ENCODE data around the gene HOTAIR. TPM values are rescaled to one million over a fixed set of nuclear protein-coding genes. Genes with fewer than 3 reads are reported as not detected.

Gene HOTAIR
- total RNA-seq, 2 experiments from 2014 or later: not detected

- DNase-seq: no peak
- no peaks in the 10 kb centered on the region for H3K36me3 Mint-ChIP-seq (ENCODE audit: low read depth)
- peak overlapping the region; percentile 45 for H3K4me3 Mint-ChIP-seq
- ChIA-PET CTCF (interaction anchor here (0.9 to 1.9 kb wide), 3 partner anchors 8 to 208 kb away, joined by 3 to 5 read pairs (median 5); partner anchors contain the start of gene HOXC10), POLR2A (no interaction called here)
- H3K4me1 Mint-ChIP-seq: peaks cover 32% of the 10 kb centered on the region
- peak overlapping the region; percentile 19 for H3K27ac Mint-ChIP-seq
- H3K27me3 Mint-ChIP-seq: peaks cover 99% of the 10 kb centered on the region
- no peaks in the 10 kb centered on the region for H3K9me3 Mint-ChIP-seq
Measured at GRCh38 chr12:53993162-53994008, 18.6 kb upstream of the HOTAIR start.

DNA sequence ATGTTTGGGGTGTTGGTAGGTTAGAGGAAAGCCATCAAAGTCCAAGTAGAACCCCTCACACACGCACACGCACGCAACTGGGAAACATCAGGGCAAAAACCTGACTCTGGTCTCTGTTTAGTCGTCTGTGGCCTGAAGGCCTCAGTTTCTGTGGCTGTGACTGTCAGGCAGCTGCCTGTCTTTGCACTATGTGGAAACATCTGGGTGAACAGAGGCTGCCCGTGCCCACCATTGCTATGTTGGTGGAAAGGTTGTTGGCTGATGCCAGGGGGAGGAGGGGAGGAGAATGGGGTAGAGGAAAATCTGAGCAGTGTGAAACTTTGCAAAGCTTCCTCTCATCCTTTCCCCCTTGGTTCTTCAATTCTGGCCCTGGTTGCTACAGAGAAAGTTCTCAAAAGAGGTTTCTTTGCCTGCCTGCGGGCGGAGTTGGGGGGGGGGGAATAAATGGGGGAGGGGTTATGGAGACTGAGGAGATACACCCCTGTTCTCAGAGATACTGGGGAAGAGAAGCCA is 17.7 kb upstream of the HOTAIR start:
- H3K4me3 Mint-ChIP-seq: no peak overlapping the region
- H3K9me3 Mint-ChIP-seq: no peaks in the 10 kb centered on the region
- POLR2A ChIA-PET: no interaction called here
- DNase-seq: no peak
- CTCF ChIA-PET: interaction anchor here (0.9 to 2.3 kb wide), 5 partner anchors 8 to 209 kb away, joined by 3 to 14 read pairs (median 5); partner anchors contain the start of gene HOXC10
- peaks cover 35% of the 10 kb centered on the region for H3K4me1 Mint-ChIP-seq
- peaks cover 99% of the 10 kb centered on the region for H3K27me3 Mint-ChIP-seq
- no peaks in the 10 kb centered on the region for H3K36me3 Mint-ChIP-seq (ENCODE audit: low read depth)
- H3K27ac Mint-ChIP-seq: no peak overlapping the region

GRCh38 chr12:53991077-53991460 is 16.3 kb upstream of the HOTAIR start:
- Mint-ChIP-seq H3K27me3 (peaks cover 99% of the 10 kb centered on the region), H3K9me3 (no peaks in the 10 kb centered on the region), H3K4me3 (no peak overlapping the region), H3K36me3 (ENCODE audit: low read depth) (no peaks in the 10 kb centered on the region), H3K4me1 (peaks cover 41% of the 10 kb centered on the region), H3K27ac (no peak overlapping the region)
- ChIA-PET POLR2A (no interaction called here), CTCF (interaction anchor here (1.0 to 2.3 kb wide), 7 partner anchors 11 to 215 kb away, joined by 3 to 14 read pairs (median 3); partner anchors contain the start of gene HOXC5)
- DNase-seq: no peak

DNA sequence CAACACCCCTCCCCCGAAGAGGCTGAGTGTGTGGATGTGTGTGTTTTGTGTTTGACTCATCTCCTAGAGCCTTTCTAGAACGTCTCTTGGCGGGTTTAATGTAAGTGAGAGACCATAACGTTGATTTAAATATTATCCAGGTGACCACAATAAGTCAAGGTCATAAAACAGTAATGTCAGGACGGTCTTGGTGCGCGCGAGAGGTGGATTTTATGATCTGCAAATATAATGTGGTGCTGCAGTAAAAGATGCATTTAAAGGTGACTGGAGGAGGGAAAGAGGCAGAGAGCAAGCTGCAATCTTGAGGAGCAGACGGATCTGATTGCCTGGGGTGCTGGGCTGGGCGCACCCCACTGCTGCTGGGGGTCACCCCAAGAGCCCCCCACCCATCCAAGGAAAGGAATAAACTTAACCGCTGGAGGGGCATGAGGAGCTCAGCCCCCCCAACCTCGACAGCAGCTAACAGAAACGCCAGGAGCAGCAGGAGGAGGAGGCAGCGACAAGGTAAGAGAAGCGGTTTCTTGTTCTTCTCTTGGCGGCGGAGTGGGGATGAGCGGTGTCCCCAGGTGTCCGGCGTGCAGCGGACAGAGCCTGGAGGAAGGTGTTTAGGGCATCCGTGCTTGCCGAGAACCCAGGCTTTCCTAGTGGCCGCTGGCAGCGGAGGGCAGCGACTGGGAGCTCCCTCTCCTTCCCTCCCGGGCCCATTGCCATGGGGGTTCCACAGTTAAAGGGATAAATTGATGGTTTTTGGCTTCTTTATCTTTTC is 15.7 kb upstream of the HOTAIR start:
- no peak overlapping the region for H3K4me3 Mint-ChIP-seq
- ChIA-PET CTCF (interaction anchor here (0.9 to 2.3 kb wide), 7 partner anchors 12 to 216 kb away, joined by 3 to 14 read pairs (median 3); partner anchors contain the start of gene HOXC5), POLR2A (no interaction called here)
- H3K27ac Mint-ChIP-seq: no peak overlapping the region
- H3K36me3 Mint-ChIP-seq (ENCODE audit: low read depth): no peaks in the 10 kb centered on the region
- peaks cover 39% of the 10 kb centered on the region for H3K4me1 Mint-ChIP-seq
- DNase-seq: no peak
- peaks cover 98% of the 10 kb centered on the region for H3K27me3 Mint-ChIP-seq
- H3K9me3 Mint-ChIP-seq: no peaks in the 10 kb centered on the region

DNA sequence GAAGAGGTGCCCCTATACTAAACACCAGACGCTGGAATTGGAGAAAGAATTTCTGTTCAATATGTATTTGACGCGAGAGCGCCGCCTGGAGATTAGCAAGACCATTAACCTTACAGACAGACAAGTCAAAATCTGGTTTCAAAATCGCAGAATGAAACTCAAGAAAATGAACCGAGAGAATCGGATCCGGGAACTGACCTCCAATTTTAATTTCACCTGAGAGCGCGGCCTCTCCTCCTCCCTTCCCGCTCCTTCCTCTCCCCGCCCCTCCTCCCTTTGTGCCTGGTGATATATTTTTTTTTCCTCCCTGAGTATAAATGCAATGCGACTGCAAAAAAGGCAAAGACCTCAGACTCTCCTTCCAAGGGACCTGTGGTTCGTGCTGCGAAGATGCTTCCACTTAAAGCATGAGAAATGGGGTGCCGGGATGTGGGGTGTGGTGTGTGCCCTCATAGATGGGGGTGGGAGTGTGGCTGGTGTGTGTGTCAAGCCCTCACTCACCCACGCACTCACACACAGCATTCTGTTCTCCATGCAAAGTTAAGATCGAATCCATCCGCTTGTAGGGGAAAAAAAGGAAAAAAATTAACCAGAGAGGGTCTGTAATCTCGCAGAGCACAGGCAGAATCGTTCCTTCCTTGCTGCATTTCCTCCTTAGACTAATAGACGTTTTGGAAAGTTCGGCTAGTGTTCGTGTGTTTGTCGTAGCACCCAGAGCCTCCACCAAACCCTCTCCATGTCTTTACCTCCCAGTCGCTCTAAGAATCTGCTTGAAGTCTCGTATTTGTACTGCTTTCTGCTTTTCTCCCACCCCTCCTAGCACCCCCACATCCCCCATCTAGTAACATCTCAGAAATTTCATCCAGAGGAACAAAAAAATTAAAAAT is 14.7 kb upstream of the HOTAIR start:
- Mint-ChIP-seq H3K9me3 (no peaks in the 10 kb centered on the region), H3K27ac (no peak overlapping the region), H3K27me3 (peaks cover 99% of the 10 kb centered on the region), H3K4me3 (peak overlapping the region; percentile 1), H3K36me3 (ENCODE audit: low read depth) (no peaks in the 10 kb centered on the region), H3K4me1 (peaks cover 39% of the 10 kb centered on the region)
- DNase-seq: peak; percentile 54
- ChIA-PET POLR2A (no interaction called here), CTCF (interaction anchor here (0.9 to 1.3 kb wide), 5 partner anchors 11 to 219 kb away, joined by 3 read pairs; partner anchors contain the start of gene HOXC9)

GRCh38 chr12:53988541-53989226 is 13.9 kb upstream of the HOTAIR start:
- H3K4me1 Mint-ChIP-seq: peaks cover 35% of the 10 kb centered on the region
- H3K9me3 Mint-ChIP-seq: no peaks in the 10 kb centered on the region
- H3K27me3 Mint-ChIP-seq: peaks cover 96% of the 10 kb centered on the region
- POLR2A ChIA-PET: no interaction called here
- no peaks in the 10 kb centered on the region for H3K36me3 Mint-ChIP-seq (ENCODE audit: low read depth)
- no peak overlapping the region for H3K4me3 Mint-ChIP-seq
- CTCF ChIA-PET: interaction anchor here (0.8 to 1.3 kb wide), 5 partner anchors 12 to 219 kb away, joined by 3 read pairs; partner anchors contain the start of gene HOXC9
- H3K27ac Mint-ChIP-seq: no peak overlapping the region
- DNase-seq: no peak

GRCh38 chr12:53987787-53988230 is 13.1 kb upstream of the HOTAIR start:
- Mint-ChIP-seq H3K4me1 (peaks cover 35% of the 10 kb centered on the region), H3K4me3 (no peak overlapping the region), H3K36me3 (ENCODE audit: low read depth) (no peaks in the 10 kb centered on the region), H3K27ac (no peak overlapping the region), H3K27me3 (peaks cover 96% of the 10 kb centered on the region), H3K9me3 (no peaks in the 10 kb centered on the region)
- ChIA-PET POLR2A (no interaction called here), CTCF (interaction anchor here (1.2 to 4.0 kb wide), 4 partner anchors 12 to 214 kb away, joined by 3 to 20 read pairs (median 12); partner anchors contain the start of genes HOXC12 and HOXC9)
- no peak for DNase-seq

DNA sequence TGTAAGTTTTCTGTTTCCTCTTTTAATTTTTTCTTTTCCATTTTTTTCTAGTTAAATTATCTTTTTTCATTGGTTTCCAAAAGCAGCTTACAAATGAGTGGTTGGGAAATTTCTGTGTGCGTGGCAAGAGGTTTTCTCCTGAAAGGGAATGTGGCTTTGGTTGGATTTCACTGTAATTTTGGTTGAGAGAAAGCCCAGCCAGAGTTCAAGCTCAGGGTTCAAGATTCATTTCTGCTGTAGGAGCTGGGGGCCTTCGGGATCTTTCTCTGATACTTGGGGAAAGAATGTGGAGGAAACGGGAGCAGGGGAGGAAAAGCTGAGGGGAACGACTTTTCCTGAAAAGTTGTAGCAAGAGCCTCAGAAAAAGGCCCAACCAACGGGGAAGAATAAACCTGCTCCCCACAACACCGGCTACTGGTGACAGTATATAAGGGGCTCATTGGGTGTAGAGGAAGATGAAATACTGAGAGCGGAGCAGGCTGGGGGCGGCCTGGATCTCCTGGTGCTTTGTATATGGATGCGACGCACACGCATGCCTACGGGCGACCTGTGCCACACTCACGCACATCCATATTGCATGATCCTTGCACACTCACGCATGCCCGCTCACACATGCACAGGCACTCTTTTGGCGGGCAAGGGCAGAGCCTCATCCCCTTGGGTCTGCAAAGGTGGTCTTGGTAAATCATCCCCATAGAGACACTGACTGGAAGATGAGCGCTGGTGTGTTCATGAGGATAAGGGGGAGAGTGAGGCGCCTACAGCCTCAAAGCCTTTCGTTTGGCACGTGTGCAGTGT is 12.1 kb upstream of the HOTAIR start:
- Mint-ChIP-seq H3K36me3 (ENCODE audit: low read depth) (no peaks in the 10 kb centered on the region), H3K4me1 (peaks cover 35% of the 10 kb centered on the region), H3K27ac (no peak overlapping the region), H3K9me3 (no peaks in the 10 kb centered on the region), H3K4me3 (no peak overlapping the region), H3K27me3 (peaks cover 96% of the 10 kb centered on the region)
- CTCF ChIA-PET: interaction anchor here (0.6 to 4.0 kb wide), 7 partner anchors 13 to 228 kb away, joined by 3 to 20 read pairs (median 5); partner anchors contain the start of genes HOXC12 and HOXC9
- POLR2A ChIA-PET: no interaction called here
- no peak for DNase-seq

- no peak overlapping the region for H3K4me3 Mint-ChIP-seq
- CTCF ChIA-PET: interaction anchor here (0.9 to 4.0 kb wide), 9 partner anchors 15 to 229 kb away, joined by 3 to 20 read pairs (median 5); partner anchors contain the start of genes HOXC12 and HOXC5
- H3K9me3 Mint-ChIP-seq: no peaks in the 10 kb centered on the region
- POLR2A ChIA-PET: no interaction called here
- peaks cover 96% of the 10 kb centered on the region for H3K27me3 Mint-ChIP-seq
- no peak overlapping the region for H3K27ac Mint-ChIP-seq
- H3K36me3 Mint-ChIP-seq (ENCODE audit: low read depth): no peaks in the 10 kb centered on the region
- no peak for DNase-seq
- H3K4me1 Mint-ChIP-seq: peaks cover 35% of the 10 kb centered on the region
Measured at GRCh38 chr12:53985994-53986685, 11.4 kb upstream of the HOTAIR start.

DNA sequence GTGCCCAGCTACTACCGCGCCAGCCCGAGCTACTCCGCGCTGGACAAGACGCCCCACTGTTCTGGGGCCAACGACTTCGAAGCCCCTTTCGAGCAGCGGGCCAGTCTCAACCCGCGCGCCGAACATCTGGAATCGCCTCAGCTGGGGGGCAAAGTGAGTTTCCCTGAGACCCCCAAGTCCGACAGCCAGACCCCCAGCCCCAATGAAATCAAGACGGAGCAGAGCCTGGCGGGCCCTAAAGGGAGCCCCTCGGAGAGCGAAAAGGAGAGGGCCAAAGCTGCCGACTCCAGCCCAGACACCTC is 10.9 kb upstream of the HOTAIR start:
- POLR2A ChIA-PET: no interaction called here
- H3K4me3 Mint-ChIP-seq: peak overlapping the region; percentile 54
- peaks cover 96% of the 10 kb centered on the region for H3K27me3 Mint-ChIP-seq
- peak overlapping the region; percentile 73 for H3K27ac Mint-ChIP-seq
- CTCF ChIA-PET: interaction anchor here (0.6 to 4.0 kb wide), 14 partner anchors 8 to 547 kb away, joined by 3 to 20 read pairs (median 4); partner anchors contain the start of genes HOXC12 and HOXC5
- DNase-seq: no peak
- no peaks in the 10 kb centered on the region for H3K36me3 Mint-ChIP-seq (ENCODE audit: low read depth)
- peaks cover 35% of the 10 kb centered on the region for H3K4me1 Mint-ChIP-seq
- no peaks in the 10 kb centered on the region for H3K9me3 Mint-ChIP-seq
